OCI-LY7 (cell line): ENCODE measurements around the gene BRD9.
"Not testable (repeated sequence)": the region's sequence is repeated elsewhere in the genome, so short reads cannot be mapped to it uniquely, and the experiment has no call there.

Source experiments
- EZH2phosphoT487 ChIP-seq: fragments of 200-600 bp; sonication (generic); IDR thresholded peaks from 2 replicates; pipeline ENCODE4 v1.6.1; 2018; ENCODE audit warnings: low read depth, borderline replicate concordance, mild to moderate bottlenecking, mixed run types, antibody characterized with exemption, low read length, moderate library complexity, mixed read lengths
- TF ChIP-seq, protein P1 (sequence below): fragments of 200-600 bp; sonication (generic); conservative IDR thresholded peaks from 2 replicates; pipeline ENCODE4 v1.5.1; 2014; ENCODE audit warnings: mild to moderate bottlenecking, antibody characterized with exemption, low read length, moderate library complexity, mixed read lengths

GRCh38 chr5:840118-840973 is 52.3 kb downstream of the BRD9 start:
- TF ChIP-seq, protein P1, sequence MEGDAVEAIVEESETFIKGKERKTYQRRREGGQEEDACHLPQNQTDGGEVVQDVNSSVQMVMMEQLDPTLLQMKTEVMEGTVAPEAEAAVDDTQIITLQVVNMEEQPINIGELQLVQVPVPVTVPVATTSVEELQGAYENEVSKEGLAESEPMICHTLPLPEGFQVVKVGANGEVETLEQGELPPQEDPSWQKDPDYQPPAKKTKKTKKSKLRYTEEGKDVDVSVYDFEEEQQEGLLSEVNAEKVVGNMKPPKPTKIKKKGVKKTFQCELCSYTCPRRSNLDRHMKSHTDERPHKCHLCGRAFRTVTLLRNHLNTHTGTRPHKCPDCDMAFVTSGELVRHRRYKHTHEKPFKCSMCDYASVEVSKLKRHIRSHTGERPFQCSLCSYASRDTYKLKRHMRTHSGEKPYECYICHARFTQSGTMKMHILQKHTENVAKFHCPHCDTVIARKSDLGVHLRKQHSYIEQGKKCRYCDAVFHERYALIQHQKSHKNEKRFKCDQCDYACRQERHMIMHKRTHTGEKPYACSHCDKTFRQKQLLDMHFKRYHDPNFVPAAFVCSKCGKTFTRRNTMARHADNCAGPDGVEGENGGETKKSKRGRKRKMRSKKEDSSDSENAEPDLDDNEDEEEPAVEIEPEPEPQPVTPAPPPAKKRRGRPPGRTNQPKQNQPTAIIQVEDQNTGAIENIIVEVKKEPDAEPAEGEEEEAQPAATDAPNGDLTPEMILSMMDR, result not testable (repeated sequence)
- TF ChIP-seq EZH2phosphoT487, result not testable (repeated sequence)
